ENCODE measurements around the gene MCF2L2. TPM values are rescaled to one million over a fixed set of nuclear protein-coding genes. Genes with fewer than 3 reads are reported as not detected.
A peak's percentile ranks its signal among the peaks of the same experiment; 100 is the strongest.

Gene MCF2L2
- total and polyA plus RNA-seq, 7 donors = 0.17 to 2.7 (median 0.57) TPM

- ATAC-seq (peak; percentile 85 to 95 (median 91)), DNase-seq (no peak)
- no peak for TF ChIP-seq CTCF (IDR thresholded peaks at IDR 0.05)
- no peaks in the 10 kb centered on the region for H3K4me1 ChIP-seq
- H3K4me3 ChIP-seq = no peak overlapping the region
- H3K36me3 ChIP-seq (ENCODE audit: insufficient read depth in 1 of 2, low read depth in 1 of 2) = no peaks in the 10 kb centered on the region
- no peaks in the 10 kb centered on the region for H3K27me3 ChIP-seq (ENCODE audit: insufficient read depth in 3 of 3, low read length in 2 of 3)
- no peak overlapping the region for H3K27ac ChIP-seq
- H3K9me3 ChIP-seq = no peaks in the 10 kb centered on the region
- intact Hi-C loops (cut with DNase I) = no loop called here
- 27 to 56% (median 45%) methylated on average over 1 of the region's 1 CpG for WGBS, 3 donors
Observed at GRCh38 chr3:183435661-183436060, 7.2 kb upstream of the MCF2L2 start.

GRCh38 chr3:183434992-183435391 is 6.6 kb upstream of the MCF2L2 start:
- DNase-seq = no peak
- no peak for TF ChIP-seq CTCF (IDR thresholded peaks at IDR 0.05)
- H3K27me3 ChIP-seq (ENCODE audit: insufficient read depth in 3 of 3, low read length in 2 of 3) = no peaks in the 10 kb centered on the region

GRCh38 chr3:183434503-183434902 is 6.1 kb upstream of the MCF2L2 start:
- Histone ChIP-seq H3K4me3 (no peak overlapping the region), H3K27ac (no peak overlapping the region), H3K27me3 (ENCODE audit: insufficient read depth in 3 of 3, low read length in 2 of 3) (peaks cover 0 to 2% (median 0%) of the 10 kb centered on the region in 3 donors), H3K36me3 (ENCODE audit: insufficient read depth in 1 of 2, low read depth in 1 of 2) (no peaks in the 10 kb centered on the region), H3K9me3 (no peaks in the 10 kb centered on the region), H3K4me1 (no peaks in the 10 kb centered on the region)
- intact Hi-C loops (cut with DNase I) = no loop called here
- no peak for TF ChIP-seq CTCF (IDR thresholded peaks at IDR 0.05)
- WGBS, 3 donors = 31 to 56% (median 54%) methylated on average over 3 to 9 of the region's 9 CpGs
- ATAC-seq = no peak
- no peak for DNase-seq

More at GRCh38 chr3:183434992-183435391, 6.6 kb upstream of the MCF2L2 start:
- Histone ChIP-seq H3K4me1 (no peaks in the 10 kb centered on the region), H3K27ac (no peak overlapping the region), H3K4me3 (no peak overlapping the region), H3K9me3 (no peaks in the 10 kb centered on the region), H3K36me3 (ENCODE audit: insufficient read depth in 1 of 2, low read depth in 1 of 2) (no peaks in the 10 kb centered on the region)
- WGBS, 3 donors = 87 to 91% (median 90%) methylated on average over 2 of the region's 2 CpGs
- intact Hi-C loops (cut with DNase I) = no loop called here
- ATAC-seq = no peak

- Histone ChIP-seq H3K9me3 (no peaks in the 10 kb centered on the region), H3K27ac (no peak overlapping the region), H3K4me1 (no peaks in the 10 kb centered on the region), H3K4me3 (no peak overlapping the region), H3K27me3 (ENCODE audit: insufficient read depth in 3 of 3, low read length in 2 of 3) (peaks cover 0 to 27% (median 8%) of the 10 kb centered on the region in 3 donors), H3K36me3 (ENCODE audit: insufficient read depth in 1 of 2, low read depth in 1 of 2) (no peaks in the 10 kb centered on the region)
- WGBS, 3 donors = 75 to 78% (median 76%) methylated on average over 5 of the region's 5 CpGs
- ATAC-seq (no peak), DNase-seq (no peak)
- intact Hi-C loops (cut with DNase I) = no loop called here
- TF ChIP-seq CTCF (IDR thresholded peaks at IDR 0.05) = no peak
Observed at GRCh38 chr3:183430325-183430957, 2.0 kb upstream of the MCF2L2 start.
